Sigmoid colon (tissue), 3 donors: ENCODE measurements around the gene ATOH7.

Experiments used
- CTCF ChIP-seq, 4 experiments: fragments of 450-650 bp in 3 of 4; fragments of 200-600 bp in 1 of 4; IDR thresholded peaks; one replicate each; pipeline ENCODE4 v1.5.1; 2016 to 2019; ENCODE audit warnings: antibody characterized with exemption in 4 of 4, mild to moderate bottlenecking in 3 of 4, moderate library complexity in 2 of 4
- POLR2A ChIP-seq, 2 donors: fragments of 450-650 bp; IDR thresholded peaks; one replicate each; pipeline ENCODE4 v1.6.1; 2016; ENCODE audit warnings: antibody characterized with exemption in 2 of 2, mild to moderate bottlenecking in 2 of 2, moderate library complexity in 2 of 2

GRCh38 chr10:68208424-68209042, 23.4 kb downstream of the ATOH7 start:
- TF ChIP-seq CTCF (IDR thresholded peaks at IDR 0.05), result no peak
- no peak for TF ChIP-seq POLR2A (IDR thresholded peaks at IDR 0.05)
